Measurements from ENCODE around the gene TINAG.

DNA sequence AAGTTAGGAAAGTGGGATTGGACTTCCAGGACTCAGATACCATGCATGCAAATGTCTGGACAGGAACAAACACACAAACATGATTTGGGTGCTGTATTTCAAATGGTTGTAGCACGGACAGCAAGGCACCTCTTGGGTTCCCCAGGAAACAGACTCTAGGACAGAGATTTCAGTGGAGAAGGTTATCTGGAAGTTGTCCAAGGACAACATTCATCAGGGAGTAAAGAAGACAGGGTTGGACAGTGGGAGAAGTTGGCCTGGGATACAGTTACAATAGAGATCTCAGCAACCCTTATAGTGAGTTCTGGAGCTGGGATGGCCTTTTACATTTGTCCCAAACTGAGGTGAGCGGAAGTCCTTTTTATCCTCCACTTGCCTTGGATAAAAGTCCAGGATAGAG is 19.8 kb upstream of the TINAG start:
- no peak for TF ChIP-seq JUN (IDR thresholded peaks at IDR 0.05; ENCODE audit: borderline replicate concordance, insufficient read depth, insufficient read length, low read depth)
- TF ChIP-seq, protein P1, sequence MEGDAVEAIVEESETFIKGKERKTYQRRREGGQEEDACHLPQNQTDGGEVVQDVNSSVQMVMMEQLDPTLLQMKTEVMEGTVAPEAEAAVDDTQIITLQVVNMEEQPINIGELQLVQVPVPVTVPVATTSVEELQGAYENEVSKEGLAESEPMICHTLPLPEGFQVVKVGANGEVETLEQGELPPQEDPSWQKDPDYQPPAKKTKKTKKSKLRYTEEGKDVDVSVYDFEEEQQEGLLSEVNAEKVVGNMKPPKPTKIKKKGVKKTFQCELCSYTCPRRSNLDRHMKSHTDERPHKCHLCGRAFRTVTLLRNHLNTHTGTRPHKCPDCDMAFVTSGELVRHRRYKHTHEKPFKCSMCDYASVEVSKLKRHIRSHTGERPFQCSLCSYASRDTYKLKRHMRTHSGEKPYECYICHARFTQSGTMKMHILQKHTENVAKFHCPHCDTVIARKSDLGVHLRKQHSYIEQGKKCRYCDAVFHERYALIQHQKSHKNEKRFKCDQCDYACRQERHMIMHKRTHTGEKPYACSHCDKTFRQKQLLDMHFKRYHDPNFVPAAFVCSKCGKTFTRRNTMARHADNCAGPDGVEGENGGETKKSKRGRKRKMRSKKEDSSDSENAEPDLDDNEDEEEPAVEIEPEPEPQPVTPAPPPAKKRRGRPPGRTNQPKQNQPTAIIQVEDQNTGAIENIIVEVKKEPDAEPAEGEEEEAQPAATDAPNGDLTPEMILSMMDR (IDR thresholded peaks at IDR 0.05; ENCODE audit: extremely low read depth in 1 of 2, insufficient read depth in 1 of 2, low read depth in 1 of 2, low read length in 2 of 2) = no peak
- TF ChIP-seq POLR2AphosphoS5 (IDR thresholded peaks at IDR 0.05; ENCODE audit: insufficient read depth, low read depth, low read length) = no peak
- TF ChIP-seq EZH2 (IDR thresholded peaks at IDR 0.05; ENCODE audit: borderline replicate concordance, low read depth, low read length, severe bottlenecking) = no peak
- no peak for TF ChIP-seq POLR2A (IDR thresholded peaks at IDR 0.05; ENCODE audit: low read depth, low read length)
